HG02571 (cell line): ENCODE results near the gene LRMDA.

ENCODE experiments used
- ATAC-seq: cut with Tn5 transposase; IDR thresholded peaks from one replicate; pipeline ENCODE4 v1.9.1; 2021; ENCODE audit warnings: mild to moderate bottlenecking, moderate library complexity; ENCODE audit not compliant: unreplicated experiment

Gene LRMDA

DNA sequence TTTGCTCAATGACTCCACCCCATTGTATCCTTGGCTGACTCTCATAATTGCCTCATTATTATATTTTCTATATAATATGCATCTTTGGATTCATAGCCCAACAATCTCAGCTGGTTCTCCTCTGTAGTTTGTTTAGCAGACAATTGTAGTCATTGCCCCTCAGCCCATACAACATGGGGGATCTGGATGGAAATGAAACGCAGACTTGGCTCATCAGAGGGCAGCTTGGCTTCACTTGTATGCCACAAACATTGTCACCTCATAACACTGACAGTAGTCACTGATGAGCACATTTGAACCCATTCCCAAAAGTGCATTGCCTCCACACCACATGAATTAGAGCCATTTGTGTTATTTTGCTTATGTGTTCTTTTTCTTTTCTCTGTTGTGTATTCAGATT, 963.8 kb downstream of the LRMDA start:
- ATAC-seq: no peak

GRCh38 chr10:76396134-76396533, 964.7 kb downstream of the LRMDA start:
- no peak for ATAC-seq

DNA sequence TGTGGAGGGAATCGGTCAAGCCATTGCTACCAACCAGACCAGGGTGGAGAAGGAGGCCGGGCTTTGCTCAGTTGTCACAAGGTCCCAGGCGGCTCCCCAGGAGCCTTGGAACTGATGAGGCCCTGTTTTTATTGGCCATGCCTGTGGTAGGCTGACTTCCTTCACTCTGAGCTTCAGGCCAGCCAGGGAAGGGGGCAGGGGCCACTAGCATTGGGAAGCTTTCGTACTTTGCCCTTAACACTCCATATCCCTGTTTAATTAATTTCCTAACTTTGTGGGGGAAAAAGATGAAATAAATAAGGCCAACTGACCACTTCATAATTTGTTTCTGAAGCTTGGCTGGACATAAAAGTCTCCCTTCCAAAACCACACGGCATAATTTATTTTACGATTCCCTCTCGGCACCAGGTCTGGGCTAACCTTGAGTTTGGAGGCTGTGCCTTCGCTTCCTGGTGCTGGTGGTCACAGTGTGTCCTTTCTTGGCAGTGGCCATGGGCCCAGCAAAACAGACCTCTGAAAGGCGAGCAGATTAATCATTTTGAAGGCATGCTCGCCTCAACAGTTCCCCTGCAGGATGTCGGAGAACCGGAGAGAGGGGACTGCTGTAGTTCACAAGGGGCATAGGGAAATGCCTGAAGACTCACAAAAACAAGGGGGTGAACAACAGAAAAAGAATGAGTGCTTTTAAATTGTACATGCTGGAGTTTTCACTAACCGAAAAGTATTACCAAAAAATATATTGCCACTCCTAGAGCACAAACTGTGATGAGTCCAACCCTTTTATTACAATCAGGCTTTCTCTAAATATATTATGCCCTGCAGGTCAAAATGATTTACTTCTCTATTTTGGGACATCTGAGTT, 966.0 kb downstream of the LRMDA start:
- ATAC-seq: no peak

- ATAC-seq: no peak
These were observed 966.8 kb downstream of the LRMDA start for GRCh38 chr10:76398043-76398710.

DNA sequence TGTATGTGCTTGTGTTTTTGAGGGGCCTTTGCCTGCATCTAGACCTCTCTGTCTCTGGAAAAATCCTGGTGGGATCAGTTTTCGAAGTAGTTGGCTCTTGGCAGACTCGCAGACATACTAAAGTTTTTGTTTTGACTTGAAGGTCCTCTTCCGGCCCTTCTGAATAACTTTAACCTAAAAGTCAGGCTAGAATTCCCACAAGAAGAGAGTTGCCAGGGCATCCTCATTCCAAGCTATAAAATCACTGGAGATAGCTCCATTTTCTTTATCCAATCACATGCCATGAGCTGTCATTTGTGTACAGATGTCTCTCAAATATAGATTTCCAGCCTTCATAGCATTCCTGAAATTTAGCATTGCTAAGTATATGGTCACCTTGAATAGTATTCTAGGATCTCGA, 967.8 kb downstream of the LRMDA start:
- no peak for ATAC-seq

GRCh38 chr10:76401006-76401405, 969.6 kb downstream of the LRMDA start:
- no peak for ATAC-seq

DNA sequence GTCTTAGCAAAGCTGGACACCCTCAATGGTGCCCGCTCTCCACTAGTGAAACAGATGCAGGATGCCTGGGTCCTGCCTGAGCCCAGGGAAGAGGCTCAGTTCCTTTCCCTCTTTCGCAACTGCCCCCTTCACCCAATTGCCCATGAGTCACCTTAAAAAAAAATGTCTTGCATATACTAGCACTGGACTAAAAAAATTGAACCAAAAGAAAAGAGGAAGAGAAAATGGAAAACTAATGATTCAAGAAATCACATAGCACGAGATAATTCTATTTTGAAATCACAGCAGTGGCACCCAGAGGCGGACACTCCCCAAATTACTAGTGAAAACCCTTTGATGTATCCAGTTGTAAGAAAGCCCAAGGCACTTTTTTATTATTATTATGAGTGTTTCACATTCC, 972.5 kb downstream of the LRMDA start:
- no peak for ATAC-seq

- ATAC-seq: no peak
These were observed 973.1 kb downstream of the LRMDA start for GRCh38 chr10:76404531-76404930.

GRCh38 chr10:76405922-76406321, 974.5 kb downstream of the LRMDA start:
- no peak for ATAC-seq

DNA sequence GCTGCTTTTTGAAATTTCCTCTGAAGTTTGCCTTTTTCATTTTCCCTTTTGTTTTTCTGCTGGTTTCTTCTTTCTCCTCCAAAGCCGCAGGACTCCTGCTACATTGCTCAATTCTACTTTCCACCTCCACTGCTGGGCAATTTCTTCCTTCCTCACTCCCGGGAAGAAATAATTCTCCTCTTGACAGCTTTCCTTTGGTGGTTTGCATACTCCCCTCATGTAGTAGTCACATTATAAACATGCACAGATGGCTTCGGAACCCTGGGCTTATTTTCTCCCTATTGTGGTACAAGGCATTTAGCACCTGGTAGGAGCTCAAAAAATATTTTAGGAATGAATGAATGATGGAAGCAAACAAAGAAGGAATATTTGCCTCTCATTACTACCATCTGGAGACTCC, 977.2 kb downstream of the LRMDA start:
- no peak for ATAC-seq

DNA sequence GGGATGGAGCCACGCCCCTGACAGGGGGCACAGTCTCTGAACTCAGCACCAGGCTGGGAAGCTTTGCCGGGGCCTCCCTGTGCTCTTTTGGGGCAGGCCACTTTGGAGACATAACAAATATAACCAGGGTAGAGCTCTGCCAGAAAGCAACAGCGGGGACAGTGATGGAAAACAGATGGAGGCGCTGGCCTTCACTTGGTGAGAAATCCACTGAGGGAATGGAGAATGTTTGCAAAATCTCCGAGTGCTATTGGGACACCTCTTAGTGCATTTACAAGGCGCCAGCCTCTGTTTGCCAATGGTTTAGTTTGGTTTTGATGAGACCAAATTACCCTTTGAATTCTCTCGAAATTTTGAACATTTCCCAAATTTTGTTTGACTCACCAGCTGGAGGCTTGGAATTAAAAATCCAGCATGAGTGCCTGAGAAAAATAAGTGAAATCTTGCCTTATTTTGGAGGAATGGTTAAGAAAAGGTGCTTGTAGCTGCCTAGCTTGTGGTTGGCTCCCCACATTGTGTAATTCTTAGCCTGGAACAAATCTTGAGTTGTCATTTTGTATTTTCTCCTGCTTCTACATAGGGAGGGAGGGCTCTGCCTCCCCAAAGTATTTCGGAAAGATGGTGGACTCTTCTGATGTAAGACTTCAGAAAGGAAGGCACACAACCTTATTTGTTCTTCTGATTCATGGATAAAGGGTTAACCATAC, 980.5 kb downstream of the LRMDA start:
- ATAC-seq: no peak

GRCh38 chr10:76415554-76415953, 984.1 kb downstream of the LRMDA start:
- no peak for ATAC-seq

GRCh38 chr10:76416642-76417041, 985.2 kb downstream of the LRMDA start:
- no peak for ATAC-seq

- no peak for ATAC-seq
These were observed 989.3 kb downstream of the LRMDA start for GRCh38 chr10:76420725-76421124.

DNA sequence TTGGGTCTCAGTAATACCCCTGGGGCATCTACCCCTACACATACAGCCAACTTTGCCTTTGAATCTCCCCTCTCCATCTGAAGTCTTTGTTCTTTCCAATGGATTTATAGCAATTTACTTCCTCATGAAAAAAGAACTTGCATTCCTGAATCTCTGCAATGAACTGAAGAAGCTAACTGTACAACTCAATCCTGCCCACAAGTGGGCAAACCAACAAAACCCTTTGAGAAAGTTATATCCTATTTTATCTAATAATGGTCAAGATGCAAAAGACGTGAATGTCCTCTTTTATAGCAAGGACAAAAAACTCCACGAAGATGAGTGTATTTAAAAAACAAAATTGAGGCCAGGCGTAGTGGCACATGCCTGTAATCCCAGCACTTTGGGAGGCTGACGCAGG, 991.3 kb downstream of the LRMDA start:
- ATAC-seq: no peak

DNA sequence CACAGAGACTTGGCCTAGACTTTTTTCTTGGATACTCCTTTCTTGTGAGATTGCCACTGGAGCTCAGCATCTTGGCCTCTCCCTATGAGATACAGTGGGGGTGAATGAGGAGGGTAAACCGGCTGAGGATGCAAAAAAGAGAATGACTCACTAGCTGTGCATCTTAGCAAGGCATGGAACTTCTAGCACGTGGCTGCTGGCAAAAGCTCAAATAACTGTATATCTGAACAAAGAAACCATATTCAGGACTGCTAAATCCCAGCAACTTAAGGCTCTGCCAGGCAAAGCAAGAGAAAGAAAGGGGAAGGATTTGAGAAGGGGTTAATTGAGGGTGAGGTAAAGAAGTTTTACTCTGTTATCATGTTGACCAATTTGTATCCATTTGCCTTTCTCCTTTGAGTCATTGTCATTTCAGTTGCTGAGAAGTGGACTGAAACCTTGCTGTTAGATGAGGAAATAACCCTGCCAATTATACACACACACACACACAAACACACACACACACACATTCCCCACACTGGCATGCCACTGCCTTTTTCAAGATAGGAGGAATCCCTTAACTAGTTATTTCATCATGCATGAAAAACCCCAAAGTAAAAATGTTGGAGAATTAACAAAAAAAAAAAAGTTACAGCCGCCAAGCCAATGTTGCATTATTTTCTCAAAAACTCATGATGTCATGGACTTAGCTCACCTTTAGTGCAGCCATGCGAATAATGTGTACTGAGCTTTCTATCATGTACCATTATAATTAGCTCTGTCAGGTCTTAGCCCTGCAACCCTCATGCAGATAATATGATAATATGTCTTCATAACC, 997.3 kb downstream of the LRMDA start:
- no peak for ATAC-seq

DNA sequence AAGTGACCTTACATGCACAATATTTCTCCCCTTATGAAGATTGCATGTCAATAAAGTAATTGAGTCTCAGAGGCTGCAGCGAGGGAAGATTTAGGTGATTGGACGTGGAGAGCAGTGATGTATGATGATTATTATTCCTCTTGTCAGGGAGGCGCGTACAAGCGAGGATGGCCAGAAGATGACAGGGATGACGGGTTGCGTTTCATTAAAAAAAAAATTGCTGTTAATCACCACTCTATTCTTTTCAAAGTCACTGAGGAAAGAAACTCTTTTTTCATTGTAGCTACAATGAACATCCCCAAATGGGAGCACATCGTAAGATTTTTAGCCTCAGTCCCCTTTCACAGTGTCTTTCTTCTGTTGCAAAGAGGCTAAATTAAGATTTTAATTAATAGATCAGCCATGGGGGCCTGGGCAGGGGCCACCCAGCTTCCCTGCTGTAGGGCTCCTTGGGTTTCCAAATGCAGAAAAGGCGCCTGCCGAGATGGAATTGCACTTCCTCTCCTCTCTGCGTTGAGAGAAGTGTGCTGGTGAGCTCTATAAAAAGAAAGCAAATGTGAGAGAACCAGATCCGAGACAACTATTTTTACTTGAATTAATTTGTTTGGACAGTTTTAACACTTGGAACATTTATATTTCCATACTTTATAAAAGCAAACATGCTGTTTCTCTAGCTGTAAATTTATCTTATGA, 998.1 kb downstream of the LRMDA start:
- ATAC-seq: no peak

GRCh38 chr10:76430061-76430645, 998.7 kb downstream of the LRMDA start:
- no peak for ATAC-seq

- ATAC-seq: no peak
These were observed 1000.9 kb downstream of the LRMDA start for GRCh38 chr10:76432016-76433012.
